Astrocyte (in vitro differentiated cells and primary cell): ENCODE data around the gene TULP3.

Experiments
- CTCF ChIP-seq: IDR thresholded peaks from 2 replicates; pipeline ENCODE4 v1.5.1; 2011; ENCODE audit warnings: low read depth, mild to moderate bottlenecking, inconsistent platforms, low read length, moderate library complexity; ENCODE audit not compliant: insufficient read depth
- EZH2 ChIP-seq: IDR thresholded peaks from 2 replicates; pipeline ENCODE4 v1.6.1; 2012; ENCODE audit warnings: mild to moderate bottlenecking, low read length, inconsistent platforms; ENCODE audit not compliant: insufficient read depth

GRCh38 chr12:2890001-2890387, 697 bp upstream of the TULP3 start:
- TF ChIP-seq CTCF (no peak), EZH2 (no peak)
